OCI-LY1 (cell line): ENCODE results near the gene MSMO1.

Source experiments
- H2AFZ ChIP-seq: fragments of 200-600 bp; sonication (generic), shearing (Covaris generic); 2 replicates; pipeline ENCODE4 v1.6.0; 2014; ENCODE audit warnings: antibody characterized with exemption, mild to moderate bottlenecking, low read length
- H3F3A ChIP-seq: fragments of 200-600 bp; sonication (generic), shearing (Covaris generic); 2 replicates; pipeline ENCODE4 v1.6.0; 2014; ENCODE audit warnings: mild to moderate bottlenecking, antibody characterized with exemption, low read length, moderate library complexity; ENCODE audit not compliant: insufficient read depth
- H3K27ac ChIP-seq: fragments of 200-600 bp; sonication (generic); 2 replicates; pipeline ENCODE4 v1.5.1; 2014; ENCODE audit warnings: low read length, mixed run types, mild to moderate bottlenecking, low read depth; ENCODE audit not compliant: poor library complexity, severe bottlenecking
- H3K27me3 ChIP-seq: fragments of 200-600 bp; sonication (generic); 2 replicates; pipeline ENCODE4 v1.6.0; 2014; ENCODE audit warnings: antibody characterized with exemption, mild to moderate bottlenecking, low read length, moderate library complexity; ENCODE audit not compliant: insufficient read depth
- H3K36me3 ChIP-seq: fragments of 200-600 bp; sonication (generic); 2 replicates; pipeline ENCODE4 v1.6.1; 2014; ENCODE audit warnings: mild to moderate bottlenecking, antibody characterized with exemption, low read length, moderate library complexity, mixed read lengths; ENCODE audit not compliant: insufficient read depth
- H3K4me1 ChIP-seq: fragments of 200-600 bp; sonication (generic); 2 replicates; pipeline ENCODE4 v1.5.1; 2014; ENCODE audit warnings: mild to moderate bottlenecking, low read length, moderate library complexity; ENCODE audit not compliant: insufficient read depth, severe bottlenecking
- H3K4me2 ChIP-seq: fragments of 200-600 bp; sonication (generic), shearing (Covaris generic); 2 replicates; pipeline ENCODE4 v1.6.1; 2014; ENCODE audit warnings: low read length
- H3K4me3 ChIP-seq: fragments of 200-600 bp; sonication (generic); 2 replicates; pipeline ENCODE4 v1.5.1; 2014; ENCODE audit warnings: low read length, low read depth, mild to moderate bottlenecking, mixed read lengths; ENCODE audit not compliant: poor library complexity, severe bottlenecking
- H3K79me2 ChIP-seq: fragments of 200-600 bp; shearing (Covaris generic); 2 replicates; pipeline ENCODE4 v1.6.1; 2016; ENCODE audit warnings: mixed run types, low read length, mixed read lengths; ENCODE audit not compliant: insufficient read depth
- H3K9ac ChIP-seq: fragments of 200-600 bp; sonication (generic), shearing (Covaris generic); 2 replicates; pipeline ENCODE4 v1.6.1; 2014; ENCODE audit warnings: mild to moderate bottlenecking, low read length, mixed read lengths
- H3K9me2 ChIP-seq: fragments of 200-600 bp; sonication (generic), shearing (Covaris generic); 2 replicates; pipeline ENCODE4 v1.6.1; 2014; ENCODE audit warnings: low read depth, mild to moderate bottlenecking, low read length, mixed read lengths
- H3K9me3 ChIP-seq: fragments of 200-600 bp; shearing (Covaris generic); 2 replicates; pipeline ENCODE4 v1.6.1; 2014; ENCODE audit warnings: low read length, mixed read lengths
- H4K20me1 ChIP-seq: fragments of 200-600 bp; sonication (generic), shearing (Covaris generic); 2 replicates; pipeline ENCODE4 v1.6.0; 2016; ENCODE audit warnings: mild to moderate bottlenecking, low read length; ENCODE audit not compliant: insufficient read depth
- EZH2 ChIP-seq: fragments of 200-600 bp; sonication (generic), shearing (Covaris generic); IDR thresholded peaks from 2 replicates; pipeline ENCODE4 v1.8.0; 2017; ENCODE audit warnings: borderline replicate concordance, mixed run types, mild to moderate bottlenecking, antibody characterized with exemption, low read length, moderate library complexity, mixed read lengths
- TF ChIP-seq, protein P1 (sequence below): fragments of 200-600 bp; sonication (generic), shearing (Covaris generic); IDR thresholded peaks from 2 replicates; pipeline ENCODE4 v1.5.1; 2017; ENCODE audit warnings: mild to moderate bottlenecking, antibody characterized with exemption, low read length, moderate library complexity, mixed read lengths

Gene MSMO1

DNA sequence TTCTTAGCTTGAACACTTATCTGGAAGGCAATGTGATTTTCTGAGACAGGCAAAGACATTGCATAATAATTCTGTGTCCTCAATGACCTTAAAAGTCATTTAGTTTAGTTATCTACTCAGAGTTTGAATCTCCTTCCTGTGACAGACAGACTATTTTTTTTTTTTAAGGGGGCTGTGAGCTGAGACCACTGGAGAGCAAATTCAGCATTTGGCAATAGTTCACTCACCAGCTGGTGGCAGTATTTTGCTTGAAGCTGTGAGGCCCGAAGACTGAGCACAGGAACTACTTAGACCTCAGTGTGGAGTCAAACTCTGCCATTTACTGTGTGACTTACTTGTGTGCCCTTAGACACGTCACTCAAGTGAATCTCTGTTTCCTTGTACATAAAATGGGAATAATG is 28.4 kb downstream of the MSMO1 start:
- Histone ChIP-seq H2AFZ (no peak overlapping the region), H3K27me3 (no peaks in the 10 kb centered on the region), H3K4me2 (no peak overlapping the region), H3K9me2 (no peaks in the 10 kb centered on the region), H3K36me3 (no peaks in the 10 kb centered on the region), H3K9me3 (no peaks in the 10 kb centered on the region), H3K79me2 (no peaks in the 10 kb centered on the region), H4K20me1 (no peaks in the 10 kb centered on the region), H3K9ac (no peak overlapping the region), H3K4me3 (no peak overlapping the region), H3K4me1 (no peaks in the 10 kb centered on the region), H3K27ac (no peak overlapping the region), H3F3A (no peaks in the 10 kb centered on the region)
- TF ChIP-seq, protein P1, sequence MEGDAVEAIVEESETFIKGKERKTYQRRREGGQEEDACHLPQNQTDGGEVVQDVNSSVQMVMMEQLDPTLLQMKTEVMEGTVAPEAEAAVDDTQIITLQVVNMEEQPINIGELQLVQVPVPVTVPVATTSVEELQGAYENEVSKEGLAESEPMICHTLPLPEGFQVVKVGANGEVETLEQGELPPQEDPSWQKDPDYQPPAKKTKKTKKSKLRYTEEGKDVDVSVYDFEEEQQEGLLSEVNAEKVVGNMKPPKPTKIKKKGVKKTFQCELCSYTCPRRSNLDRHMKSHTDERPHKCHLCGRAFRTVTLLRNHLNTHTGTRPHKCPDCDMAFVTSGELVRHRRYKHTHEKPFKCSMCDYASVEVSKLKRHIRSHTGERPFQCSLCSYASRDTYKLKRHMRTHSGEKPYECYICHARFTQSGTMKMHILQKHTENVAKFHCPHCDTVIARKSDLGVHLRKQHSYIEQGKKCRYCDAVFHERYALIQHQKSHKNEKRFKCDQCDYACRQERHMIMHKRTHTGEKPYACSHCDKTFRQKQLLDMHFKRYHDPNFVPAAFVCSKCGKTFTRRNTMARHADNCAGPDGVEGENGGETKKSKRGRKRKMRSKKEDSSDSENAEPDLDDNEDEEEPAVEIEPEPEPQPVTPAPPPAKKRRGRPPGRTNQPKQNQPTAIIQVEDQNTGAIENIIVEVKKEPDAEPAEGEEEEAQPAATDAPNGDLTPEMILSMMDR, result peak; percentile 68
- TF ChIP-seq EZH2, result no peak

DNA sequence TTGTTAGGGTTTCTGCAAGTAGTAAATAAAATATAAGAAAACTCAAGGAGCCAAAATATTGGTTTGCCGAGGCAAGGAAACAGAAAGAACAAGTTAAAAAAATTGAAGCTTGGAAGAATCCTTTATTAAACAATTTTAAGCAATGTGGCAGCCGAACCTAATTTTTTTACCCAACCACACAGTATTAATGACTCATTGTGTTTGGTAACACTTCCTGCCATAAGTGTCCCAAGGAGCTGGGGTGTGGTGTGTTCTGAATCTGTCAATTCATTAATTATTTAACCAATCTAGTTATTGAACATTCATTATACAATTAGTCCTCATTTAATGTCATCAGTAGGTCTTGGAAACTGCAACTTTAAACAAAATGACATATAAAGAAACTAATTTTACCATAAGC is 32.0 kb downstream of the MSMO1 start:
- H3K9me3 ChIP-seq, result no peaks in the 10 kb centered on the region
- H2AFZ ChIP-seq, result no peak overlapping the region
- no peaks in the 10 kb centered on the region for H4K20me1 ChIP-seq
- no peak overlapping the region for H3K4me3 ChIP-seq
- H3K27ac ChIP-seq, result no peak overlapping the region
- TF ChIP-seq EZH2, result no peak
- TF ChIP-seq, protein P1, result no peak
- no peaks in the 10 kb centered on the region for H3K36me3 ChIP-seq
- H3K4me2 ChIP-seq, result no peak overlapping the region
- H3K27me3 ChIP-seq, result no peaks in the 10 kb centered on the region
- H3K9me2 ChIP-seq, result no peaks in the 10 kb centered on the region
- H3K79me2 ChIP-seq, result no peaks in the 10 kb centered on the region
- H3K4me1 ChIP-seq, result no peaks in the 10 kb centered on the region
- no peak overlapping the region for H3K9ac ChIP-seq
- H3F3A ChIP-seq, result no peaks in the 10 kb centered on the region

DNA sequence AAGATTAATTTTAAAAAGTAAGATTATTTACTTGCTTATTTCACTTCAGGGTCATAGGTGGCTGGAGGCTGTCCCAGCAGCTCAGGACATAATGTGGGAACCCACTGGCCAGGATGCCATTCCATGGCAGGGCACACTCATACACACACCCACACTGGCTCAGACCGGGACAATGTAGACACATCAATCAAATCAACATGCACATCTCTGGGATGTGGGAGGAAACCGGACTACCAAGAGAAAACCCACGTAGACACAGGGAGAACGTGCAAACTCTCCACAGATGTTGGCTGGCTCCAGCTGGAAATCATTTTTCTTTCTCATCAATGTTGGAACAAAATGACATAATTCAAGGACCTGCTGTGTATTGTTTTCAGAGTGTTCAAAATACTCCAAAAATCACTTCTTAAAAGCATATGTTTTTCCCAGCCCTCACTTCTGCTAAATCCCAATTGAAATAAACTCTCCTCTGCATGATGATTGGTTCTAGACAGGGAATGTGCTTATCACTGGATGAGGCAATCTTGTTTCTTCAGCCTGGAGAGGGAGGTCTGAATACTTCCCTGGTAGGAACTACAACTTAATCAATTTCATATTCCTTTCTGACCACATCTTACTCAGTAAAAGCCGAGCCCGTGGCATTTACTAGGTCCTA is 32.7 kb downstream of the MSMO1 start:
- no peak for TF ChIP-seq EZH2
- TF ChIP-seq, protein P1, result no peak

More for the DNA sequence above, 32.7 kb downstream of the MSMO1 start:
- Histone ChIP-seq H3K9ac (no peak overlapping the region), H3K4me1 (no peaks in the 10 kb centered on the region), H3K79me2 (no peaks in the 10 kb centered on the region), H4K20me1 (no peaks in the 10 kb centered on the region), H3F3A (no peaks in the 10 kb centered on the region), H3K27me3 (no peaks in the 10 kb centered on the region), H3K9me3 (no peaks in the 10 kb centered on the region), H2AFZ (no peak overlapping the region), H3K4me2 (no peak overlapping the region), H3K27ac (no peak overlapping the region), H3K36me3 (no peaks in the 10 kb centered on the region), H3K9me2 (no peaks in the 10 kb centered on the region), H3K4me3 (no peak overlapping the region)
